Lower leg skin (tissue), 3 donors: ENCODE results near the gene SORCS2.

Experiments
- CTCF ChIP-seq, 3 donors: fragments of 450-650 bp; IDR thresholded peaks; one replicate each; pipeline ENCODE4 v1.5.1; 2016; ENCODE audit warnings: antibody characterized with exemption in 3 of 3, mild to moderate bottlenecking in 3 of 3, moderate library complexity in 2 of 3
- POLR2A ChIP-seq, 2 donors: fragments of 450-650 bp; IDR thresholded peaks; one replicate each; pipeline ENCODE4 v1.6.1; 2016 to 2017; ENCODE audit warnings: antibody characterized with exemption in 2 of 2, mild to moderate bottlenecking in 1 of 2, moderate library complexity in 1 of 2

GRCh38 chr4:7307394-7308099 is 115.2 kb downstream of the SORCS2 start:
- no peak for TF ChIP-seq CTCF (IDR thresholded peaks at IDR 0.05)
- TF ChIP-seq POLR2A (IDR thresholded peaks at IDR 0.05): no peak
